Activated CD4-positive, CD25-positive, alpha-beta regulatory T cell (primary cell): Measurements from ENCODE around the gene SPOCK3.
"Not testable (repeated sequence)": the region's sequence is repeated elsewhere in the genome, so short reads cannot be mapped to it uniquely, and the experiment has no call there.

Experiments
- DNase-seq, 4 experiments: peaks; one replicate each; lab custom pipeline; 2025; lab: John Stamatoyannopoulos, UW

Gene SPOCK3

DNA sequence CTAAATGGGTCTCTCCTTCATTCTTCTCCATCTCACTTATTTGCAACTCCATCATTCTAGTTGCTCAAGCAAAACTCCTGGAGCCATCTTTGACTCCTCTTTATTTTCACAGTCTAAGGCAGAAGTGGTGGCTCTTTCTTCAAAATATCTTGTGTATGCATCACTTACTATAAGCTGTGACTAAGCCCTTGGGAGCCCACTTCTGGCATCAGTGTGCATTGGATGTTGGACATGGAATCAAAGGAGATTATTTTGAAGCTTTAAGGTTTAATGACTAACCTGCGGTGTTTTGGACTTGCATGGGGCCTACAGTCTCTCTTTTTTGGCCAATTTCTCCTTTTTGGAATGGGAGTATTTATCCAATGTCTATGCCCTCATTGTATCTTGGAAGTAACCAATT is 276.8 kb downstream of the SPOCK3 start:
- DNase-seq = no peak

DNA sequence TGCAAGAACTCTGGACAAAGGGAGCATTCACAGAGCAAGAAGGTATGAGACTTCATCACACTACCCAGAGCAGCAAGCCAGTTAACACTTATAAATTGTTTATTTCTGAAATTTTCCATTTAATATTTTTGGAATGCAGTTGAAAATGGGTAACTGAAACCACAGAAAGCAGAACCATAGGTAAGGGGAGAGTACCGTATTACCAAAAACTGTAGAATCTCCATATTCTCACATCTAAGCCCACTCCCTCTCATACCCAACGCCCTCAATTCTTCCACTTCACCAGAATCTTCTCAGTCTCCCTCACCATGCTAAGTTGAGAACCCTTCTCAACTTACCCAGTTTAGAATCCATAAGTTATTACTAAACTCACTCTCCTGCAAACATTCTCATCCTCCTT is 277.8 kb downstream of the SPOCK3 start:
- DNase-seq = no peak

DNA sequence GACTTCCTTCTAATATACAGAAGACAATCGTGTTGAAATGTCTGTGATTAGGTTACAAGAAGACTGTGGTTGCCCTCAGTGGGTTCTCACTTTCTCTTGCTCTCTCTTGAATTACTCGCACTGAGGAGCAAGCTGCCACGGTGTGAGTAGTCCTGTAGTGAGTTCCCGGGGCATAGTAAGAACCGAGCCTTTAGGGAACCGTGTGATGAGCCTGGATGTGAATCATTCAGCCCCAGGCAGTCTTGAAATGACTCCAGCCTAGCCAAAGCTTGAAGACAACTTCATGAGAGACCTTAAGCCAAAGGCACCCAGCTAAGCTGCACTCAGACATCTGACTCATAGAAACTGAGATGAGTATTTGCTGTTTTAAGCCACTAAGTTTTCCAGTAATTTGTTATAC is 292.7 kb downstream of the SPOCK3 start:
- DNase-seq = no peak

DNA sequence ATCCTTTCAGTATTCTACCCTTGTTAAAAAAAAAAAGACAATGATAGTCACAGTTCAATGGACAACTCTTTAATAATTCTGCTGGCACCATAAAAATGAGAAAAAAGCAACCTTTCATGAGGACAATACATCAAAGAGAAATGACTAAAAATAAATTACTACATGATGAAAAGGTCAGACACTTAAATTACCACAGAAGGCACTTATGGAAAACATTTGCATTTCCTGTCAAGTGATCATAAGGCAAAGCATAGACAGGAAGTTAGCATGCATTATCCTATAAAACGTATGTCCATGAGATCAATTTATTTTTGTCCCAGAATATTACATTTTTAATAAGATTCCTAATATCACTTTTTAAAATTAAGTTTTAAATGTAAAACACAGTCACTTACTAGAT is 303.8 kb downstream of the SPOCK3 start:
- DNase-seq = no peak

DNA sequence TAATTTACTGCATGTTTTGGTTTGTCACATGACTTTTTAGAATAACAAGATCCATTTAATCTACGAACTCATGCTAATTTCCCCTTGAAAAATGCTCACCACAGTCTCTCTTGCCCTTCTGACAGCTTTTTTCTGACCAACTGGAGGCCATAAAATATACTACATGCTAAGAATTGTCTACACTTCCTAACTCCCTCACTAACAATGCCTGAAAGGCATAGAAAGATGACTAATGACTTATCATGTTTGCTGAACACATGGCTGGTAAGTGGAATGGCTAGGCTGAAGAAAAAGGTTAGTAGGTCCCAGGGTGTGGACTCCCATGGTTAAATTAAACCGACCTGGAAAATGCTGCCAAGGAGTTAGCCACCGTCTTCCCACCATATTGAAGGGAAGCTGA is 309.9 kb downstream of the SPOCK3 start:
- no peak for DNase-seq

DNA sequence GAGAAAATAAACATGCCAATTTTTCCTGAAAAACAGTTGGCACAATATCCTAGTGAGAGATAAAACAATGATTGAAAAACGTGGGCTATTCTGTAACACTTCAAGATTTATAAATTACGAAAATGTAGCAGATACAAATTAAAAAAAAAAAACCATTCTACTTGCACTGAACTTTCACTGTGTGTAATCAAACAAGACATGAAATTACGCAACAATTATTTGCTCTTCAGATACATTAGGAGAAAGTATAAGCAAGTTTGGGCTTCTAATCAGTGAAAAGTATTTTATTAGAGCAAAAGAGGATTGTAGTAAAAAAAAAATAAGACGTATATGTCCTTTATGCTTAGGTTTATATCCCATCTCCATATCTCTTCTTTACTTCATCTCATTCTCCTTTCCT is 320.4 kb downstream of the SPOCK3 start:
- no peak for DNase-seq

DNA sequence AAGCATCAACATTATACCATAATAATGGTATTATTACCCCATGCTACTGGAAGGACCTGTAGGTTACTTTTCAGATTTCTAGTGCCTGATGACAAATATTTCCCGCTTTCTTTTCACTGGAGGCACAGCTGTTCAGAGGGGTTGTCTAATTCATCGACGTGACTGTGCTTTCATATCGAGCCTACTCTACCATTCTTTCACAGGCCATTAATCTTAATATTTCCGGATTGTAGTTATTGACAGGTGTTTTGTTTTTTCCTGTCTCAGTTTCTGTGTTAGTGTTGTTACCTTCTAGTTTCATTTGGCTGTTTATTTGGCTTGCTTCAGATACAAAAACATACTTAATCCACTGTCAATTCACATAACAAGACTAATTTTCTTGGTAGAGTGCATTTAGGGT is 330.9 kb downstream of the SPOCK3 start:
- DNase-seq = no peak

DNA sequence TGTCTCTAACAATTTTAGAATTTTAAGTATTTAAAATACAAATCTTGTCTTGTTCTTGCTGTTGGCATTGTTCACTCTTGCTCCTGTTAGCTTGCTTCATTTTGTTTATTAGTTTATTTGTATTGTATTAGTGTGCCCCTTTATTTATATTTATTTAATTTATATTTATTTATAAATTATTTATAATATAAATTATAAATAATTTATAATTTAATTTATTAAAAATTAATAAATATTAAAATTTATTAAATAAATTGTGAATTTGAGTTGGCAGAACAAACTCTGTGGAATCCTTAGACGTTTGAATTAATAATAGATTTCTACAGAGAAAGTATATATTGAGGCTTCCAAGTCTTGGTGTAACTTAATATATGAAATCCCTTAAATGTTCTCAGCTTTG is 331.4 kb downstream of the SPOCK3 start:
- no peak for DNase-seq

DNA sequence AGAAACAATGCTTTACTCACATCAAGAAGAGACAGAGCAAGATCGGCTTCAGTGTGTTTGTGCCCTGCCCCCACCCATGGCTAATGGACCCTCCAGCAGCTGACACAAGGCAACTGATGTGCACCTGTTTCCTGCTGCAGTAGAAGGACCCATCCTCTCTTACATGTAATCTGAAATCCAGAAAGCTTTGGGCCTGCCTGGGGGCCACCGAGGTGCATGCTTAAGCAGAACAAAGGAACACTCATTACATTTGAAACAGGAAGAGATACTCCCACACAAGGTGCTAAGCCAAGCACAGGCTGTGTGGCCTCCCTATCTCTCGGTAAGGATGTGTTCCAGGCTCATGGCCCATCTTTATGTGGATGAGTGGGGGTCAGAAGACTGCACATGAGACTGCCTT is 338.0 kb downstream of the SPOCK3 start:
- no peak for DNase-seq

DNA sequence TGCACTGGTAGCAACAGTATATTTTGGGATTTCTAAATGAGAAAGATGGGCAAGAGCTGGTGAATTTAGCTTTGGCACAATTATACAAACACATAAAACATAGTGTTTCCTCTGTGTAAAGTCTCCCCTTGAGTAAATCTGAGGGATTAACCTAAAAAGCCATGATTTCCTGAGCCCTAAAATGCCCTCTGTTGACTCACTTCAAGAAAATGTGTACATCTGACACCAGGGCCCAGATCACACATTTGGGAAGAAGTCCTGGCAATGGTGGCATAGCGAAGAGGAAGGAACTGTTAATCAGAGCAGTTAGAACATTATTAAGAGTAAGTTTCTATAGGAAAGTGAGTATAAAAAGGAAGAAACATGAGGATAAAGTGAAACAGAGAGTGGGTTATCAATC is 338.5 kb downstream of the SPOCK3 start:
- no peak for DNase-seq

DNA sequence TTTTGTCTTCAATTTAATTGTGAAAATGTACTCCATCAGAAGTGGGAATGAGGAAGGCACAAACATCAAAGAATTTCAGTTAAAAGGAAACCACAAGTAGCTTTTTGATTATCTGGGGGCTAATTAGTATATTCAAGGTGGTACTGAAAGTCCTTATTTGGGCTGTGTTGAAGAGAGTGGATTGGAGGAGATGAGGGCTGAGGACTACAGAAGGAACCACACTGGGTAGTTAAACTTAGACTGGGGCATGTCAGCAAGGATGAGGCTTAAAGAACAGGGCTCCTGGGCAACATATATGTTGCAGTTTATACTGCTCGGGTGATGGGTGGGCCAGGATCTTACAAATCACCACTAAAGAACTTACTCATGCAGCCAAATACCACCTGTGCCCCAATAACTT is 346.8 kb downstream of the SPOCK3 start:
- no peak for DNase-seq

DNA sequence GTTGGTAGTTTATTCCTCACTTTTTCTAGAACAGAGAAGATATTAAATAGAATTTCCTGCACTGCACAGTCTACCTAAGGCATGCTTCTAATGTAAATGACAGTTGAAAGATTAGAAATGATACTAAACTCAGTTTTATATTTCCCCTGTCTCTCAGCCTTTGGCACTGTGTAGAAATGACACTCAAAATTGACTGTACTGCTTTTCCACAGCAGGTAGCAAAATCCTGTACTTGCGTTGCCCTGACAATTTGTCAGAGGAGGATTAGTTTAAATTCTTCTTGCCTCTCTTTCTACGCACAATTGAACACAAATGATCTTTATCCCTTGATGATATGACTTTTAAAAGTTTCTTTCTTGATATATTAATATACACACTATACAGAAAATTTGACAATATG is 347.6 kb downstream of the SPOCK3 start:
- no peak for DNase-seq

DNA sequence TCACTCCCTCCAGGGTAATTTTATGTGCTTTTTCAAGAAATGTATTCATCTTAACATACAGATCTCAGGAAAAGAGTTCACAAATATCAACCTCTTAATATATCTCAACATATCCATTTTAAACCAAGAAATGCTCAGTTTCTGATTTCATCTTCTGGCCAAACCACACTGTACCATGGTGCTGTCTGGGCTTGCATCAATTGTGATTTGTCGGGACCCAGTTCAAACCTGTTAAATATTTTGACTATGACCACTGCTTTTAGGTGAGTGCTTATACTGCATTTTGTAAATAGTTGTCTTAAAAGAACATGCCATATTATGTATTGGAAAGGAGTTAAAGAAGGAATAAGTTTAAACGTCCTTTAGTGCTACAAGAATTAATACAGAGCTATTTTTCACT is 352.1 kb downstream of the SPOCK3 start:
- DNase-seq = no peak

DNA sequence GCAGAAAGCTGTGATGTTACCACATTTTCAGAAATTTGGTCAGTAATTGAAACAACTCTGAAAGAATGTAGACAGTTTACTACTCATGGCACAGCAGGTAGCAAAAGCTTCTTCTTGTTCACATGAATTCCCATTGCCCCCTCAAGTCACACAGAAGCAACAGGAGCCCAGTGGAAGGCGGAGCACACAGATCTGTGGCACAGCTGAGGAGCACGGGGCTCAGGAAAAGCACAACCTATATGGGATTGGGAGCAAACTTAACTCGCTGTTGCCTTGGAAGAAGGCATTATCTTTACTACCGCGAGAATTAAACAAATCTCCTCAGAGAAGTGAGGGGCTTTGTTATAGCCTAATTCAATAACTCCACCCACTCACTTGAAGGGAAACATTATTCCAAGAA is 358.5 kb downstream of the SPOCK3 start:
- DNase-seq = no peak

DNA sequence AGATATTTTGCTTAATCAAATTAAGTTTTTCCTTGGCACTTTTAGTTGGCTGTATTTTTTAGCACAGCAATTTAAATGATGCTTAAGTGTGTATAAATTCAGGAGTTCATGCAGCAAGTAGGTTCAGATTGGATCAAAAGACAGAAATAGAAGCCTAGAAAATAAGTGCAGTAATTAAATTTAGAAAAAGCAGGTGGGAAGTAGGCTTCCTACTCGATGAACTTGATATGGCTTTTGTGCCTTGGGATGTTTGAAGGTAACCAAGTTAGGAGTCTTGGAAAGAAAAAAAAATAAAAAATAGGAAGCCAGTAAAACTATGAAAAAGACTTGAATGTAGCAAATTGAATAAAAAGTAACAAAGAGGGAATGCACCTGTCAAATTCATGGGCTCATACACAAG is 372.3 kb downstream of the SPOCK3 start:
- DNase-seq = no peak

DNA sequence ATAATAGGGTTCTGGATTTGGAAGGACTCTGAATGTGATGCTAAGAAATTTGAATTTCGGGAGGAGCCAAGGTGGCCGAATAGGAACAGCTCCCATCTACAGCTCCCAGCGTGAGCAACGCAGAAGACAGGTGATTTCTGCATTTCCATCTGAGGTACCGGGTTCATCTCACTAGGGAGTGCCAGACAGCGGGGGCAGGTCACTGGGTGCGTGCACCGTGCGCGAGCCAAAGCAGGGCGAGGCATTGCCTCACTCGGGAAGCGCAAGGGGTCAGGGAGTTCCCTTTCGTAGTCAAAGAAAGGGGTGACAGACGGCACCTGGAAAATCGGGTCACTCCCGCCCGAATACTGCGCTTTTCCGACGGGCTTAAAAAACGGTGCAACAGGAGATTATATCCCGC is 383.9 kb downstream of the SPOCK3 start:
- not testable (repeated sequence) for DNase-seq

DNA sequence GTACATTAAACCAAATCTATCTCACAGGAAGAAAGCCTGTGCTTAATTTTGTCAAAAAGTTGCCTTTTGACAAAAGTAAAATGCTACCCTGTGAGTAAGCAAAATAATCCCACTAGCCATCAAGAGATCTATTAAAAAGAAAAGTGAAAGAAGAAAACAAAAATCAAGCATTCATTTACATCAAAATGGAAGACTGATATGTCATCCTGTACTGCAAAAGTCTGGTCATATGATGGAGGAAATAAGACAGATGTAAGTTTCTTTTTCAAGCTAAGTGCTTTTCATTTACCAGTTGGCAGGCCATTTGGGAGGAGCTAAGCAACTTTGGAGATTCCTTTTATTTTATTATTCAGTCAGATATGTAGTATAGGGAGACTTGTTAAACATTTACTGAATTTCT is 387.4 kb downstream of the SPOCK3 start:
- DNase-seq = no peak

DNA sequence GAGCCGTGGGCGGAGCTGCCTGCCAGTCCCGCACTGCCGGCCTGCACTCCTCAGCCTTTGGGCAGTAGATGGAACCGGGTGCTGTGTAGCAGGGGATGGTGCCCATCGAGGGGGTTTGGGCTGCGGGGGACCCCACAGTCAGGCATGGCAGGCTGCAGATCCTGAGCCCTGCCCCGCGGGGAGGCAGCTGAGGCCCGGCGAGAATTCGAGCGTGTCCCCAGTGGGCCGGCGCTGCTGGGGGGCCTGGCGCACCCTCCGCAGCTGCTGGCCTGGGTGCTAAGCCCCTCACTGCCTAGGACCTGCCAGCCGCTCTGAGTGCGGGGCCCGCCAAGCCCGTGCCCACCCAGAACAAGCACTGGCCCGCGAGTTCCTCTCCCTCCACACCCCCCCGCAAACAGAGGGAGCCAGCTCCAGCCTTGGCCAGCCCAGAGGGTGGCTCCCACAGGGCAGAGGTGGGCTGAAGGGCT is 391.5 kb downstream of the SPOCK3 start:
- DNase-seq = peak in 1 of 4 experiments; percentile 1

DNA sequence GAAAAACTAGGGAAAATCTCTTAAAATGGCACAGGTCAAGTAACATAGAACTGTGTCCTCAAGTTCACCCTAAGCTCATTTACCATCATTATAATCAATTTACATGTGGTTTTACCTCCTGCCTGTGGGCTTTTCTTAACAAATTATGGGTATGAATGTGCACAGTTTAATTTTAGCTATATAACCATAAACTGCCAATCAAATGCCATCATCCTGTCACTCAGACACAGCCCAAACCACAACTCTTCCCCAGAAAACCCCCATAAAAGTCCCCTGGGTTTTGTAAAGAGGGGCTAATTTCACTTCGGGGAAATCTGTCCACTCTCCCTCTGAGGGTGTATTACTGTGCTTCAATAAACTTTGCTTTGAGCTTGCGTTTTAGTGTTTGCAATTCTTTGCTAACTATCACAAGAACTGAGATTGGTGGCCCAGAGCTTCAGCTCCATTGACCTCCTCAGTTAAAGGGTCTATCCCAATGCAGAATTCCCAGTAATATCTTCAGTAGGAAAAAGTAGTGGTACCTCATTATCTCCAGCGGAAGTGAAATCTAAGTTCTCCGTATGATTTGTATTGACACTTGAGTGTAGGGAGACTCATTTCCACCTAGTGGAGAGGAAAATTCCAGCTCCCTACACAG is 394.6 kb downstream of the SPOCK3 start:
- DNase-seq = no peak

DNA sequence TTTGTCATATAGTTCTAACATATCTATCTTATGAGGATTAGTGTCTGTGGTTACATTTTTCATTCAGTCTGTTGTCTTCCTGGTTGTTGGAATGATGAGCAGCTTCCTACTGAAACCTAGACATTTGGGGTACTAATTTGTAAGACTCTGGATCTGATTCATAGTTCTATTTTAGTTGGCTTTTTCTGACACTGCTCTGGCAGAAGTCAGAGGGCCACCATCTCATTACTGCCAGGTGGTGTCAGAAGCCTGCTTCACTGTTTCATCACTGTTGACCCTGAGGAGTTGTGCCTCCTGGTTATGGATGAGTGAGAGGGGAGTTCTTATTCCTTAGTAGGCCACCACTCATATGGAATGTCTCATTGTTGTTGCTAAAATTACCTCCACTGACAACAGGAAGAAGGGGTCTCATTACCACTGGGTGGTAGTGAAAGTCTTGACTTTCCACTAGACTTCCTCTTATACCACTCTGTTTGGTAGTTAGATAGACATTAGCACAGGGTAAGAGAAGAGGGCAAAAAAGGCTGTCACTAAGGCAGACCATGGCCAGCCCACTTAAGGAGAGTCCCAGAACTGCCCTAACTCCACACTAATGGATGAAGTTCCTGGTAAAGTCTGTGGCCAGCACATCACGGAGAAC is 395.2 kb downstream of the SPOCK3 start:
- DNase-seq = no peak

DNA sequence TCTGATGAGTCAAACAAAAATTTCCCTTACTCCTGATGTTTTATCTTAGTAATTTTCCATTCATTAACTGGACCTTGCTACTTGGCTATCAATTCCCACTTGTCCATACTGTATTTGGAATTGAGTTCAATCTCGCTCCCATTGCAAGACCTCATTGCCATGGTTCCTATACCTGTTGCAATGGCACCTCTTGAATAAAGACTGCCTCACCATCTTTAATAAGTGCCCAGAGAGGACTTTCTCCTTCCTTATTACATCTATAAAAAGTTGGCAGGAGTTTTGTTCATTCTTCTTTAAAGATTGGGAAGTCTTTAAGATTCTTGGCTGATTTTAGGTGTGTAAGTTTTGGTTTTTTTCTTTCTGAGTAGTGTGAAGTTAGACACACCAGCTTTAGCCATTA is 397.4 kb downstream of the SPOCK3 start:
- DNase-seq = no peak

DNA sequence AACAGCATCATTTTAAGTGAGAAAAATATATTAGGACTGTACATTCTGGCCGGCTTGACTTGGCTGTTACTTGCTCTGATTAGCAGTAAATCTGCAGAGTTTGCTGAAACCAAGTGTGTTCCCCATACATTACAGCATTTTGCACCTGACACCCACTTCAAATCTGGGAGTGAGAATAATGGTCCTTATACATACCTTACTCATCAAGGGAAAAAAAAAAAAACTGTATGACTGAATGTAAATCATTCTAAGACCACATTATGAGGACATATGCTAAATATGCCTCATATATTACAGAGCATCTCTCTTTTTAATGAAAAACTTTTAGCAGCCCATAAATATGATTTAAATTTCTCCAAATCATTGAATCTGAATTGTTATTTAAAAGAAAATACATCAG is 406.7 kb downstream of the SPOCK3 start:
- DNase-seq = no peak

DNA sequence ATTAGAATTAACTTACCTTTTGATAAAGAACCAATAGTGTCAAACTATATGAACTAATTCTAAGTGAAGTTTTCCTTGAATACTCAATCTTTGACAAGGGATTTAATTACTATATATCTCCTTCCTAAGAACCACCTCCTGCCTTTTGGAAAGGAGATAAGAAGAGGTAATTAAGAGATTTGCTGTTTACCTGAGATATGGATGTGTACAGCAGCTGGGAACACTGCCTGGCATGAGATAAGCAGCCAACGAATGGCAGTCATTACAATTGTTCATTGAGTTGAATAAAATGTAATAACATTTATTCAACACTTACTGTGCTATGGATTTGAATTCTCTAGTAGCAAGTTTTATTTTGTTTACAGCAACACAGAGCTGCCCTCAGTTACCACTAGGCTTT is 407.1 kb downstream of the SPOCK3 start:
- DNase-seq = no peak

DNA sequence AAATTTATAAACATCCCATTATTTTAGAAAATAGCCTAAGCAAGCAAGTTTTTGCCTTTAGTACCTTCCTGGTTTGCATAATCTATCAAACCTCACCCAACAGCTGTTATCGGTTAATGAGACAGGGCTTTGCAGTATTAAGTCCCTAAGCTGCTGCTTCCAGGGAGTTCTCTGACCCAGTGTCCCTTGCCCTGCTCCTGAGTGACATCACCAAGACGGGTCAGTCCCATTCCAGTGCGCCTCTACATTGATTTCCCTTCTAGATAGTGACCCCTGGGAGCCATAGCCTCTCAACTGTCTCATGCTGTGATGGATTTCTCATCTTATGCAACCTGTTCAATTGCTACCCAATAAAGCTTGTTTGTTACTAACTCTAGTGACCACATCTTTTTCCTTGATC is 410.4 kb downstream of the SPOCK3 start:
- DNase-seq = no peak
